Lung (tissue), 12 donors: Measurements from ENCODE around the gene HDAC2. TPM values are rescaled to one million over a fixed set of nuclear protein-coding genes. Genes with fewer than 3 reads are reported as not detected.

ENCODE experiments used
- ATAC-seq: fragments of 200-7000 bp; cut with Tn5 transposase; one replicate; pipeline ENCODE4 v1.9.1; 2020; ENCODE audit warnings: moderate number of reproducible peaks; ENCODE audit not compliant: insufficient read depth, low FRiP score
- DNase-seq, 3 donors: peaks; one replicate each; pipeline ENCODE4 v3.0.0-alpha.2; 2013 to 2017
- H3K27ac ChIP-seq, 2 donors: one replicate each; pipeline ENCODE4 v1.5.1; 2013; ENCODE audit warnings: mild to moderate bottlenecking in 2 of 2, moderate library complexity in 2 of 2, control low read depth in 1 of 2, inconsistent platforms in 1 of 2, low read depth in 1 of 2, low read length in 1 of 2
- H3K27me3 ChIP-seq, 3 donors: one replicate each; pipeline ENCODE4 v1.5.1; 2013; ENCODE audit warnings: low read length in 2 of 3; ENCODE audit not compliant: control insufficient read depth in 3 of 3, insufficient read depth in 3 of 3
- H3K36me3 ChIP-seq, 4 donors: one replicate each; pipeline ENCODE4 v1.5.1; 2013; ENCODE audit warnings: low read length in 4 of 4, mild to moderate bottlenecking in 1 of 4, moderate library complexity in 1 of 4; ENCODE audit not compliant: control insufficient read depth in 4 of 4, insufficient read depth in 4 of 4
- H3K4me1 ChIP-seq, 5 donors: one replicate each; pipeline ENCODE4 v1.5.1; 2013; ENCODE audit warnings: low read length in 5 of 5, mild to moderate bottlenecking in 2 of 5, moderate library complexity in 1 of 5; ENCODE audit not compliant: control insufficient read depth in 5 of 5, insufficient read depth in 5 of 5
- H3K4me3 ChIP-seq: one replicate; pipeline ENCODE4 v1.5.1; 2013; ENCODE audit warnings: mild to moderate bottlenecking, control low read depth, moderate library complexity
- H3K9ac ChIP-seq, 2 donors: one replicate each; pipeline ENCODE4 v1.5.1; 2013; ENCODE audit warnings: low read length in 2 of 2, control low read depth in 1 of 2; ENCODE audit not compliant: insufficient read depth in 1 of 2
- H3K9me3 ChIP-seq, 4 donors: one replicate each; pipeline ENCODE4 v1.5.1; 2013; ENCODE audit warnings: low read length in 3 of 4, mild to moderate bottlenecking in 1 of 4, moderate library complexity in 1 of 4; ENCODE audit not compliant: control insufficient read depth in 4 of 4, insufficient read depth in 3 of 4
- WGBS, 2 donors: extraction: QIAGEN DNeasy Blood & Tissue Kit; methylation state at CpG; one replicate each; pipeline ENCODE4 v1.1.7; 2013; 5-methylcytosine and 5-hydroxymethylcytosine counted together
- polyA plus RNA-seq, 2 donors: library from polyadenylated mRNA; stranded (reverse); fragments of 200-250 nt; gene quantifications; one replicate each; pipeline ENCODE4 v1.2.1, GENCODE V29; 2013
- total RNA-seq, 2 donors: library from RNA; depleted of rRNA in 1 of 2; stranded (reverse); fragments of >200 nt in 1 of 2; gene quantifications; one replicate each; pipeline ENCODE4 v1.2.1, GENCODE V29; 2014 to 2021
- TF ChIP-seq, protein P1 (sequence below): IDR thresholded peaks from 2 replicates; pipeline ENCODE4 v1.5.1; 2012; ENCODE audit warnings: mild to moderate bottlenecking; ENCODE audit errors: control extremely low read depth, extremely low read depth
- donor health status: control.
- donor health status: control.
- donor health status: Bipolar disorder and iron deficiency.
- donor health status: healthy.
- donor health status: DM: yes; HTN: yes; CAD: no.

HDAC2 gene
- total and polyA plus RNA-seq, 4 donors = 48.2 to 113 (median 61.4) TPM

DNA sequence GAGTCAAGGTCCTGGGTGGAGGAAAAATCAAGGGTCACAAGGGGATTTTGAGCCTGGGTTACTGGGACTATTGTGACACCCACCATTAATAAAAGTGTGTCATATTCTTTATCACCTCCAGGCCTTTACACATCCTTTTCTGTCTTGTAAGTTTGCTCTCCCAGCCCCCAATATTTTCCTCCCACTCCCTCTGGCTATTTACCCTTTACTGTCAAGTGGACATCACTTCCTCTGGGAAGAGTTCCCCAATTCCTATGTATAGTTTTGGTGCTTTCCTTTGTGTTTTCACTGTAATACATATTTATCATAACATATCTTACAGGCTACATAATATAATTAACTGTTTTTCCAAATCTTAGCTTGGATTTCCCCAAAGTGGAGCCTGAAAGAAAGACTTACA, 77.5 kb downstream of the HDAC2 start:
- TF ChIP-seq, protein P1, sequence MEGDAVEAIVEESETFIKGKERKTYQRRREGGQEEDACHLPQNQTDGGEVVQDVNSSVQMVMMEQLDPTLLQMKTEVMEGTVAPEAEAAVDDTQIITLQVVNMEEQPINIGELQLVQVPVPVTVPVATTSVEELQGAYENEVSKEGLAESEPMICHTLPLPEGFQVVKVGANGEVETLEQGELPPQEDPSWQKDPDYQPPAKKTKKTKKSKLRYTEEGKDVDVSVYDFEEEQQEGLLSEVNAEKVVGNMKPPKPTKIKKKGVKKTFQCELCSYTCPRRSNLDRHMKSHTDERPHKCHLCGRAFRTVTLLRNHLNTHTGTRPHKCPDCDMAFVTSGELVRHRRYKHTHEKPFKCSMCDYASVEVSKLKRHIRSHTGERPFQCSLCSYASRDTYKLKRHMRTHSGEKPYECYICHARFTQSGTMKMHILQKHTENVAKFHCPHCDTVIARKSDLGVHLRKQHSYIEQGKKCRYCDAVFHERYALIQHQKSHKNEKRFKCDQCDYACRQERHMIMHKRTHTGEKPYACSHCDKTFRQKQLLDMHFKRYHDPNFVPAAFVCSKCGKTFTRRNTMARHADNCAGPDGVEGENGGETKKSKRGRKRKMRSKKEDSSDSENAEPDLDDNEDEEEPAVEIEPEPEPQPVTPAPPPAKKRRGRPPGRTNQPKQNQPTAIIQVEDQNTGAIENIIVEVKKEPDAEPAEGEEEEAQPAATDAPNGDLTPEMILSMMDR = no peak
- no peak overlapping the region for H3K9ac ChIP-seq
- peaks cover 0 to 4% (median 1%) of the 10 kb centered on the region in 4 donors for H3K9me3 ChIP-seq
- ATAC-seq = no peak
- H3K4me3 ChIP-seq = no peak overlapping the region
- no peaks in the 10 kb centered on the region for H3K4me1 ChIP-seq
- H3K27ac ChIP-seq = no peak overlapping the region
- no peaks in the 10 kb centered on the region for H3K36me3 ChIP-seq
- no peaks in the 10 kb centered on the region for H3K27me3 ChIP-seq
- no peak for DNase-seq

DNA sequence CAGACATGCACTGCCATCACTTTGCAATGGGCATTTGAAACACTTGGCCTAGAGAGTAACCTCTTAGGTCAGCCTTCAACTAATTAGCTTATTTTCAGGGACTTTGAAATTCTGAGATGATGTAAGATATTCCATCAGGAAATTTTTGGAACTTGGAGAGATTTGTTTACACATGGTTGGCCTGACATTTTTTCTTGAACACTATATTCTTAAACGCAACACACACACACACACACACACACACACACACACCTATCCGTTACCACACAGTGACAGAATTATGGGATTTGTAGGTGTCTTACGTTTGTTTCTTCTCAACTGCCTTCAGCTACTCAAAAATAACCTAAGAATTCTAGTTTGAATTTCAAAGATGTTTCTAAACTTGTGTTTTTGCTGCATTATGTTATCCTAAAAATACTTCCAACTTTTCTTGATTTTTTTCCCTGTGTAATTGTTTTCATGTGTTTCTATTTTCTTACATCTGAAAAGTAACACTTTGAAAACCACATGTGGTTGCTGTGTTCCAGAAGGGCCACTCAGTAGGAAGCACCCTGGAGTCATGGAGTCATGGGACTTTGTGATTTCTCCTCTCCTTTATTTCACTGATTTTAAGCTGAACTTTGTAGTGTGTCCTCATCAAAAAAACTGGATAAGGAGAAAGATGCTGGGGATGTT, 81.9 kb downstream of the HDAC2 start:
- Histone ChIP-seq H3K4me1 (peaks cover 0 to 4% (median 0%) of the 10 kb centered on the region in 5 donors), H3K36me3 (no peaks in the 10 kb centered on the region), H3K9me3 (peaks cover 0 to 4% (median 1%) of the 10 kb centered on the region in 4 donors), H3K27ac (no peak overlapping the region), H3K4me3 (no peak overlapping the region), H3K27me3 (no peaks in the 10 kb centered on the region), H3K9ac (no peak overlapping the region)
- TF ChIP-seq, protein P1 = no peak
- no peak for DNase-seq
- no peak for ATAC-seq
- 89 to 93% methylated on average over 3 of the region's 3 CpGs for WGBS, 2 donors

DNA sequence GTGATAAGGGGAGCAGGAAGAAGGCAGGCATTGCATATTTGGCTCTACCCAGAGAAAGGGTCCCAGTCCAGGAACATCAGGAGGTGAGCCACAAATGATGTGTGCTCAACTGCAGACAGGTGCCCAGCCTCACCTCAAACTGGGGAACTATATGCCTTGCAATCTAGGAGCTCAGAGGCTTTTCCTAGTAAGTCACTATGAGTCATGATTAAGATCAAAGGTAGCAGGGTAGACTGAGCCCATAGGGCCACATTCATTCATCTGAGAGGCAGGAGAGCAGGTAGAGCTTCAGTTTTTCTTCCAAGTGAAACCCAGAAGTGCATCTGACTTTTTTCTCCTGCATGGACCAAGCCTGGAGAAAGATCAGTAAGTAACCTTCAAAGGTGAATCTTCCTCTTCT, 82.5 kb downstream of the HDAC2 start:
- Histone ChIP-seq H3K27me3 (no peaks in the 10 kb centered on the region), H3K27ac (no peak overlapping the region), H3K4me1 (peaks cover 0 to 7% (median 0%) of the 10 kb centered on the region in 5 donors), H3K9me3 (peaks cover 0 to 4% (median 1%) of the 10 kb centered on the region in 4 donors), H3K36me3 (no peaks in the 10 kb centered on the region), H3K4me3 (no peak overlapping the region), H3K9ac (no peak overlapping the region)
- no peak for ATAC-seq
- TF ChIP-seq, protein P1 = no peak
- no peak for DNase-seq

DNA sequence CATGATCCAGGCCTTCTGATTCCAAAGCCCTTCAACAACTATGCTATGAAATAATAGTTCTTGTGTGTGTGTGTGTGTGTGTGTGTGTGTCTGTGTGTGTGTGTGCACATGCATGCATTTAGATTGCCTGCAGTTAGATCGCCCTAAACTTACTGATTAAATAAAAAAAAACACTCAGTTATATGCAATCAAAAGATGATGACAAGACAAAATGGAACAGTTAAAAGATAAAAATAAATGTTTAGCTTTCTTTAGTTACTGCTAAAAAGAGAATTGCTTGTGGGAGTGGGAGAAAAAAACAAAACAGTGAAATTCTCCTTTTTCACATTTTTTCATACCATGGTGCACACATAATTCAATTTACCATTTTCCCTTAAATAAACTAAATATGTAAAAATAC, 84.4 kb downstream of the HDAC2 start:
- no peaks in the 10 kb centered on the region for H3K9me3 ChIP-seq
- no peak for ATAC-seq
- TF ChIP-seq, protein P1 = no peak
- H3K27ac ChIP-seq = no peak overlapping the region
- H3K27me3 ChIP-seq = no peaks in the 10 kb centered on the region
- 98 to 100% methylated on average over 1 of the region's 1 CpG for WGBS, 2 donors
- DNase-seq = no peak
- no peak overlapping the region for H3K4me3 ChIP-seq
- no peak overlapping the region for H3K9ac ChIP-seq
- H3K36me3 ChIP-seq = no peaks in the 10 kb centered on the region
- H3K4me1 ChIP-seq = peaks cover 0 to 7% (median 3%) of the 10 kb centered on the region in 5 donors
